ENCODE results near the gene RRP9.

- no peak for TF ChIP-seq POLR2A (IDR thresholded peaks at IDR 0.05)
- TF ChIP-seq CTCF (IDR thresholded peaks at IDR 0.05) = no peak
Measured at GRCh38 chr3:51927061-51927977, 14.4 kb downstream of the RRP9 start.
